ENCODE data around the gene PWWP2A. TPM values are rescaled to one million over a fixed set of nuclear protein-coding genes. Genes with fewer than 3 reads are reported as not detected.

PWWP2A gene
- total and polyA plus RNA-seq, 2 of the 4 experiments (the other 2 are of a cell fraction) = 8.8 to 12.5 TPM

Other genes starting within 250 kb of the PWWP2A start
- gene ADRA1B, start 203.0 kb downstream of the PWWP2A start, total RNA-seq (2012; rRNA removed) = 0.18 and 0.56 TPM in 2 replicates
- 1.5 and 1.6 TPM in 2 replicates for gene ADRA1B, start 203.0 kb downstream of the PWWP2A start, polyA plus RNA-seq (2012; rRNA removed)
- 23.1 and 46.9 TPM in 2 replicates for gene TTC1, start 110.3 kb downstream of the PWWP2A start, total RNA-seq (2012; rRNA removed)
- gene TTC1, start 110.3 kb downstream of the PWWP2A start, polyA plus RNA-seq (2012; rRNA removed) = 36.0 and 41.1 TPM in 2 replicates
- gene FABP6, start 110.1 kb upstream of the PWWP2A start, total RNA-seq (2012; rRNA removed) = not detected in 2 replicates
- not detected in 2 replicates for gene FABP6, start 110.1 kb upstream of the PWWP2A start, polyA plus RNA-seq (2012; rRNA removed)
- 2.0 and 2.8 TPM in 2 replicates for gene CCNJL, start 193.1 kb upstream of the PWWP2A start, total RNA-seq (2012; rRNA removed)
- 3.8 and 5.3 TPM in 2 replicates for gene CCNJL, start 193.1 kb upstream of the PWWP2A start, polyA plus RNA-seq (2012; rRNA removed)

Data from IMR-90 (cell line).